OCI-LY1 (cell line): ENCODE measurements around the gene ANK3.

Source experiments
- EZH2 ChIP-seq: fragments of 200-600 bp; sonication (generic), shearing (Covaris generic); IDR thresholded peaks from 2 replicates; pipeline ENCODE4 v1.8.0; 2017; ENCODE audit warnings: borderline replicate concordance, mixed run types, mild to moderate bottlenecking, antibody characterized with exemption, low read length, moderate library complexity, mixed read lengths
- TF ChIP-seq, protein P1 (sequence below): fragments of 200-600 bp; sonication (generic), shearing (Covaris generic); IDR thresholded peaks from 2 replicates; pipeline ENCODE4 v1.5.1; 2017; ENCODE audit warnings: mild to moderate bottlenecking, antibody characterized with exemption, low read length, moderate library complexity, mixed read lengths

DNA sequence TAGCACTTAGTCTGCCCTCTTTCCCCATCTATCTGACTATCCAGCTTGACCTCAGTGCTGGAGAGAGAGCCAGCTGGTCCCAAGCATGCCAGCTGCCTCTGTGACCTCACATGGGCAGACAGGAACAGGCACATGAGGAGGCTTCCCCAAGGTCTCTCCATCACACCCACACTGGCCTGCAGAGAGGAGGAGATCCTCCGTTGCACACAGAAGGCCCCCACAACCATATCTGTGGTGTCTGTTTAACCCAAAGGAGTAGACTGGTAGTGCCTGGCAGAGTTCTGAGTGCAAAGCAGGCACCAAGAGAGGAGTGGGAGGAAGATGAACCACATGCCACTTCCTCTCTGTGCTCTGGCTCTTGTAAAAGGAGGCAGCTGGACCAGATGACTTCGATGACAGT lies 4.8 kb upstream of the ANK3 start:
- TF ChIP-seq, protein P1, sequence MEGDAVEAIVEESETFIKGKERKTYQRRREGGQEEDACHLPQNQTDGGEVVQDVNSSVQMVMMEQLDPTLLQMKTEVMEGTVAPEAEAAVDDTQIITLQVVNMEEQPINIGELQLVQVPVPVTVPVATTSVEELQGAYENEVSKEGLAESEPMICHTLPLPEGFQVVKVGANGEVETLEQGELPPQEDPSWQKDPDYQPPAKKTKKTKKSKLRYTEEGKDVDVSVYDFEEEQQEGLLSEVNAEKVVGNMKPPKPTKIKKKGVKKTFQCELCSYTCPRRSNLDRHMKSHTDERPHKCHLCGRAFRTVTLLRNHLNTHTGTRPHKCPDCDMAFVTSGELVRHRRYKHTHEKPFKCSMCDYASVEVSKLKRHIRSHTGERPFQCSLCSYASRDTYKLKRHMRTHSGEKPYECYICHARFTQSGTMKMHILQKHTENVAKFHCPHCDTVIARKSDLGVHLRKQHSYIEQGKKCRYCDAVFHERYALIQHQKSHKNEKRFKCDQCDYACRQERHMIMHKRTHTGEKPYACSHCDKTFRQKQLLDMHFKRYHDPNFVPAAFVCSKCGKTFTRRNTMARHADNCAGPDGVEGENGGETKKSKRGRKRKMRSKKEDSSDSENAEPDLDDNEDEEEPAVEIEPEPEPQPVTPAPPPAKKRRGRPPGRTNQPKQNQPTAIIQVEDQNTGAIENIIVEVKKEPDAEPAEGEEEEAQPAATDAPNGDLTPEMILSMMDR = no peak
- no peak for TF ChIP-seq EZH2
